PFSK-1 (cell line): ENCODE measurements around the gene SOX13.

Experiments used
- POLR2AphosphoS5 ChIP-seq: IDR thresholded peaks from 2 replicates; pipeline ENCODE4 v1.6.1; 2012; ENCODE audit warnings: low read depth, mild to moderate bottlenecking, control low read depth, low read length, moderate library complexity
- REST ChIP-seq, 2 experiments: IDR thresholded peaks; 2 replicates each; pipeline versions ENCODE4 v1.6.1 to v1.8.0; 2011 to 2012; ENCODE audit warnings: low read depth in 2 of 2, low read length in 2 of 2, control low read depth in 1 of 2, inconsistent platforms in 1 of 2, mild to moderate bottlenecking in 1 of 2, moderate library complexity in 1 of 2; ENCODE audit not compliant: insufficient read depth in 1 of 2
- SIN3A ChIP-seq: IDR thresholded peaks from 2 replicates; pipeline ENCODE4 v1.6.1; 2012; ENCODE audit warnings: mild to moderate bottlenecking, low read length, moderate library complexity, borderline replicate concordance; ENCODE audit not compliant: insufficient read depth
- TAF1 ChIP-seq: IDR thresholded peaks from 2 replicates; pipeline ENCODE4 v1.6.1; 2012; ENCODE audit warnings: low read length, control low read depth, borderline replicate concordance; ENCODE audit not compliant: insufficient read depth

GRCh38 chr1:204094856-204095634 lies 22.1 kb downstream of the SOX13 start:
- no peak for TF ChIP-seq REST (IDR thresholded peaks at IDR 0.05; ENCODE audit: insufficient read depth in 1 of 2, low read depth in 2 of 2, low read length in 2 of 2)
- no peak for TF ChIP-seq POLR2AphosphoS5
- no peak for TF ChIP-seq TAF1
- TF ChIP-seq SIN3A, result no peak
